SK-N-SH (cell line): Measurements from ENCODE around the gene GSE1. TPM values are rescaled to one million over a fixed set of nuclear protein-coding genes. Genes with fewer than 3 reads are reported as not detected.

Experiments
- CTCF ChIA-PET: fragments of 300-600, 350-600 bp; formaldehyde crosslinking; extraction: SDS; loops from one replicate; lab custom pipeline; 2021; lab: Yijun Ruan, JAX
- POLR2A ChIA-PET: fragments of 350-600 bp; sonication (Branson Sonifier 250); formaldehyde crosslinking; extraction: SDS; loops from one replicate; lab custom pipeline; 2020; ENCODE audit warnings: antibody characterized with exemption, inconsistent platforms; lab: Yijun Ruan, JAX
- DNase-seq: peaks from one replicate; pipeline ENCODE4 v3.0.0; 2012
- H2AFZ ChIP-seq: fragments of 200-600 bp; sonication (generic); 2 replicates; pipeline ENCODE4 v1.8.1; 2016; ENCODE audit warnings: antibody characterized with exemption, mild to moderate bottlenecking, low read depth
- H3F3A ChIP-seq: fragments of 200-600 bp; sonication (generic); replicated peaks from 2 replicates; pipeline ENCODE3; 2016; ENCODE audit warnings: antibody characterized with exemption, mild to moderate bottlenecking; ENCODE audit not compliant: insufficient read depth
- H3K27ac ChIP-seq, 2 experiments: fragments of 200-500 bp in 1 of 2; fragments of 200-600 bp in 1 of 2; sonication (Bioruptor generic) in 1 of 2; sonication (generic), shearing (Covaris generic) in 1 of 2; 2 replicates each; pipeline versions ENCODE4 v1.5.1 to v1.6.1; 2014 to 2016; ENCODE audit warnings: low read depth in 2 of 2, inconsistent platforms in 1 of 2, low read length in 1 of 2, mild to moderate bottlenecking in 1 of 2, mixed read lengths in 1 of 2
- H3K27me3 ChIP-seq: fragments of 200-600 bp; sonication (generic), shearing (Covaris generic); 2 replicates; pipeline ENCODE4 v1.6.1; 2016; ENCODE audit warnings: mixed run types; ENCODE audit not compliant: insufficient read depth
- H3K36me3 ChIP-seq, 2 experiments: fragments of 200-500 bp in 1 of 2; fragments of 200-600 bp in 1 of 2; sonication (Bioruptor generic) in 1 of 2; sonication (generic) in 1 of 2; replicated peaks in 1 of 2; 2 replicates each; pipeline versions ENCODE3 to v1.5.1; 2014 to 2016; ENCODE audit warnings: low read length in 1 of 2, mild to moderate bottlenecking in 1 of 2; ENCODE audit not compliant: insufficient read depth in 2 of 2, control insufficient read depth in 1 of 2
- H3K4me1 ChIP-seq, 2 experiments: fragments of 200-500 bp in 1 of 2; fragments of 200-600 bp in 1 of 2; sonication (Bioruptor generic) in 1 of 2; sonication (generic), shearing (Covaris generic) in 1 of 2; 2 replicates each; pipeline versions ENCODE4 v1.5.1 to v1.6.1; 2014 to 2016; ENCODE audit warnings: low read depth in 1 of 2, low read length in 1 of 2, mixed run types in 1 of 2; ENCODE audit not compliant: insufficient read depth in 2 of 2, control insufficient read depth in 1 of 2
- H3K4me2 ChIP-seq: fragments of 200-600 bp; sonication (generic), shearing (Covaris generic); 2 replicates; pipeline ENCODE4 v1.6.1; 2017; ENCODE audit warnings: mixed run types
- H3K4me3 ChIP-seq, 2 experiments: fragments of 200-500 bp in 1 of 2; fragments of 200-600 bp in 1 of 2; sonication (Bioruptor generic) in 1 of 2; sonication (generic), shearing (Covaris generic) in 1 of 2; 2 replicates each; pipeline versions ENCODE4 v1.5.1 to v1.8.1; 2014 to 2016; ENCODE audit warnings: low read depth in 2 of 2, inconsistent platforms in 1 of 2, low read length in 1 of 2, mild to moderate bottlenecking in 1 of 2, mixed read lengths in 1 of 2, moderate library complexity in 1 of 2
- H3K79me2 ChIP-seq: fragments of 200-600 bp; sonication (generic); 2 replicates; pipeline ENCODE4 v1.8.1; 2017; ENCODE audit warnings: mild to moderate bottlenecking; ENCODE audit not compliant: insufficient read depth
- H3K9ac ChIP-seq: fragments of 200-600 bp; sonication (generic); 2 replicates; pipeline ENCODE4 v1.6.1; 2017; ENCODE audit warnings: mixed run types
- H3K9me2 ChIP-seq: fragments of 200-600 bp; sonication (generic); 2 replicates; pipeline ENCODE4 v1.6.1; 2017; ENCODE audit warnings: mixed run types
- H3K9me3 ChIP-seq: fragments of 200-600 bp; sonication (generic); 2 replicates; pipeline ENCODE4 v1.6.1; 2017; ENCODE audit warnings: mixed run types, mild to moderate bottlenecking, moderate library complexity
- H4K20me1 ChIP-seq: fragments of 200-600 bp; sonication (generic); 2 replicates; pipeline ENCODE4 v1.6.1; 2017; ENCODE audit warnings: mild to moderate bottlenecking, mixed run types; ENCODE audit not compliant: insufficient read depth
- ELF1 ChIP-seq: IDR thresholded peaks from 2 replicates; pipeline ENCODE4 v1.4.0; 2012
- EP300 ChIP-seq, 2 experiments: IDR thresholded peaks; 2 replicates each; pipeline versions ENCODE4 v1.4.0 to v1.6.1; 2012; ENCODE audit warnings: borderline replicate concordance in 1 of 2, low read depth in 1 of 2, low read length in 1 of 2
- EZH2phosphoT487 ChIP-seq: fragments of 200-600 bp; sonication (generic); IDR thresholded peaks from 2 replicates; pipeline ENCODE4 v1.6.1; 2017; ENCODE audit warnings: low read depth, mixed run types, mild to moderate bottlenecking, antibody characterized with exemption, moderate library complexity, borderline replicate concordance
- FOSL2 ChIP-seq: IDR thresholded peaks from 2 replicates; pipeline ENCODE4 v1.4.0; 2012; ENCODE audit warnings: low read depth, mild to moderate bottlenecking, moderate library complexity, borderline replicate concordance
- GATA2 ChIP-seq: sonication (generic); formaldehyde crosslinking; IDR thresholded peaks from 2 replicates; pipeline ENCODE4 v1.5.0; 2020; ENCODE audit warnings: mild to moderate bottlenecking, missing genetic modification reagents
- JUND ChIP-seq: IDR thresholded peaks from 2 replicates; pipeline ENCODE4 v1.4.0; 2012
- MEF2A ChIP-seq: IDR thresholded peaks from 2 replicates; pipeline ENCODE4 v1.4.0; 2012; ENCODE audit warnings: low read depth, borderline replicate concordance
- NFIC ChIP-seq: IDR thresholded peaks from 2 replicates; pipeline ENCODE4 v1.4.0; 2012; ENCODE audit warnings: borderline replicate concordance
- POLR2AphosphoS5 ChIP-seq: IDR thresholded peaks from 2 replicates; pipeline ENCODE4 v1.6.1; 2012; ENCODE audit warnings: low read depth, low read length
- RFX5 ChIP-seq: IDR thresholded peaks from 2 replicates; pipeline ENCODE4 v1.6.1; 2012; ENCODE audit warnings: mild to moderate bottlenecking, improper control_type of control experiment, low read length
- SMC3 ChIP-seq: IDR thresholded peaks from 2 replicates; pipeline ENCODE4 v1.6.1; 2012; ENCODE audit warnings: low read depth, low read length, improper control_type of control experiment
- TAF1 ChIP-seq: IDR thresholded peaks from 2 replicates; pipeline ENCODE4 v1.6.1; 2012; ENCODE audit warnings: low read depth, mild to moderate bottlenecking, low read length, moderate library complexity, borderline replicate concordance
- WGBS: methylation state at CpG from one replicate; pipeline ENCODE4 v1.1.6; 2017; ENCODE audit warnings: low lambda C conversion rate; 5-methylcytosine and 5-hydroxymethylcytosine counted together
- polyA plus RNA-seq, 3 experiments: library from polyadenylated mRNA; depleted of rRNA; stranded (reverse); fragments of >200 nt; gene quantifications; 2 replicates each; pipeline ENCODE4 v1.2.3, GENCODE V29; 2012
- TF ChIP-seq, protein P1 (sequence below): fragments of 150-350 bp; IDR thresholded peaks from 2 replicates; pipeline ENCODE4 v1.6.1; 2016; ENCODE audit warnings: mild to moderate bottlenecking, low read depth, low read length
- TF ChIP-seq, protein P2 (sequence below): IDR thresholded peaks from 2 replicates; pipeline ENCODE4 v1.4.0; 2012; ENCODE audit warnings: low read depth, borderline replicate concordance
- TF ChIP-seq, protein P3 (sequence below): fragments of 200-600 bp; sonication (generic); IDR thresholded peaks from 2 replicates; pipeline ENCODE4 v1.6.1; 2017; ENCODE audit warnings: antibody characterized with exemption, mild to moderate bottlenecking, moderate library complexity
- TF ChIP-seq, protein P4 (sequence below): fragments of 150-350 bp; IDR thresholded peaks from 2 replicates; pipeline ENCODE4 v1.6.1; 2017; ENCODE audit warnings: antibody characterized with exemption, low read length, low read depth, borderline replicate concordance
- TF ChIP-seq, protein P5 (sequence below): IDR thresholded peaks from 2 replicates; pipeline ENCODE4 v1.4.0; 2012; ENCODE audit warnings: low read depth

Gene GSE1
- polyA plus RNA-seq, 1 of the 3 experiments (the other 2 are of a cell fraction) = 26.5 TPM

DNA sequence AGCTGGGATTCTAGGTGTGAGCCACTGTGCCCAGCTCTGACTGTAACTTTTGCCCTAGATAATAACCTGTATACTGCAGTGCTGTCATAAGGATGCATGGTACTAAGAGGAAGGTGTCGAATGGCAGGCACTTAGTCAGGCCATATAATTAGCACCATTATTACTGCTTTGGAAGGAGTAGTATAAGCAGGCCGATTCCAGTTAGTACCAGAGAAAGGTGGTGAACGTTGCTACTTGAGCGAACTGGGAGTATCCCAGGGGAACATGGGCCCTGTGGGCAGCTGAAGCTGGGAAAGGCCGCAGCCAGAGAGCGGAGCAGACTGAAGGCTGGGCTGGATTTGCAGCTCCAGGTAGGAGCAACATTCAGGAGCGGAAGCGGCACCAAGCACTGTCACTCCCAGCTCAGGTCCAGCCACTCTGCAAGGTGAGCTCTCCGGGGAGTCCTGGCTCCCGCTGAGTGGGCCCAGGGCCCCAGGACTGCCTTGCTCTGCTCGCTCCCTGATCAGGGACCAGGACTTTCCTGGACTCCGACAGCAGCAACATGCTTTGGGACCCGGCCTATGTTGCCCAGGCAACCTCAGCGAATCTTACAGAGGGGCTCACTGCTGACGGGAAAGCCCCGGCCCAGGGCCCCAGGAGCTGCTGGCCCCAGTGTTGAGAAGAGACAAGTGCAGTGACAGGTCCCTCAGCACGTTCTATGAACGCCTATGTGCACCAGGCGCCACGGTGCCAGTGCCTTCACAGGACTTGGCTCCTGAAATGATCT is 109.2 kb downstream of the GSE1 start:
- Histone ChIP-seq H3K9me2 (no peaks in the 10 kb centered on the region), H3K27me3 (no peaks in the 10 kb centered on the region), H2AFZ (no peak overlapping the region), H3K4me3 (no peak overlapping the region), H3K4me1 (peaks cover 0 to 15% of the 10 kb centered on the region in 2 experiments; a peak in 1 of 4 replicates), H3K9me3 (no peaks in the 10 kb centered on the region), H3K4me2 (no peak overlapping the region), H3K36me3 (no peaks in the 10 kb centered on the region), H3K79me2 (peaks cover 6% of the 10 kb centered on the region; the same call in 1 of the 2 replicates), H4K20me1 (peaks cover 22% of the 10 kb centered on the region), H3F3A (peaks cover 10% of the 10 kb centered on the region), H3K27ac (no peak overlapping the region), H3K9ac (no peak overlapping the region)
- no peak for TF ChIP-seq EP300 (IDR thresholded peaks at IDR 0.05; ENCODE audit: borderline replicate concordance in 1 of 2, low read depth in 1 of 2, low read length in 1 of 2)
- no peak for TF ChIP-seq NFIC
- TF ChIP-seq, protein P1, sequence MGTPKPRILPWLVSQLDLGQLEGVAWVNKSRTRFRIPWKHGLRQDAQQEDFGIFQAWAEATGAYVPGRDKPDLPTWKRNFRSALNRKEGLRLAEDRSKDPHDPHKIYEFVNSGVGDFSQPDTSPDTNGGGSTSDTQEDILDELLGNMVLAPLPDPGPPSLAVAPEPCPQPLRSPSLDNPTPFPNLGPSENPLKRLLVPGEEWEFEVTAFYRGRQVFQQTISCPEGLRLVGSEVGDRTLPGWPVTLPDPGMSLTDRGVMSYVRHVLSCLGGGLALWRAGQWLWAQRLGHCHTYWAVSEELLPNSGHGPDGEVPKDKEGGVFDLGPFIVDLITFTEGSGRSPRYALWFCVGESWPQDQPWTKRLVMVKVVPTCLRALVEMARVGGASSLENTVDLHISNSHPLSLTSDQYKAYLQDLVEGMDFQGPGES = no peak
- no peak for TF ChIP-seq POLR2AphosphoS5
- TF ChIP-seq, protein P2, sequence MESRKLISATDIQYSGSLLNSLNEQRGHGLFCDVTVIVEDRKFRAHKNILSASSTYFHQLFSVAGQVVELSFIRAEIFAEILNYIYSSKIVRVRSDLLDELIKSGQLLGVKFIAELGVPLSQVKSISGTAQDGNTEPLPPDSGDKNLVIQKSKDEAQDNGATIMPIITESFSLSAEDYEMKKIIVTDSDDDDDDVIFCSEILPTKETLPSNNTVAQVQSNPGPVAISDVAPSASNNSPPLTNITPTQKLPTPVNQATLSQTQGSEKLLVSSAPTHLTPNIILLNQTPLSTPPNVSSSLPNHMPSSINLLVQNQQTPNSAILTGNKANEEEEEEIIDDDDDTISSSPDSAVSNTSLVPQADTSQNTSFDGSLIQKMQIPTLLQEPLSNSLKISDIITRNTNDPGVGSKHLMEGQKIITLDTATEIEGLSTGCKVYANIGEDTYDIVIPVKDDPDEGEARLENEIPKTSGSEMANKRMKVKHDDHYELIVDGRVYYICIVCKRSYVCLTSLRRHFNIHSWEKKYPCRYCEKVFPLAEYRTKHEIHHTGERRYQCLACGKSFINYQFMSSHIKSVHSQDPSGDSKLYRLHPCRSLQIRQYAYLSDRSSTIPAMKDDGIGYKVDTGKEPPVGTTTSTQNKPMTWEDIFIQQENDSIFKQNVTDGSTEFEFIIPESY = no peak
- TF ChIP-seq, protein P3, sequence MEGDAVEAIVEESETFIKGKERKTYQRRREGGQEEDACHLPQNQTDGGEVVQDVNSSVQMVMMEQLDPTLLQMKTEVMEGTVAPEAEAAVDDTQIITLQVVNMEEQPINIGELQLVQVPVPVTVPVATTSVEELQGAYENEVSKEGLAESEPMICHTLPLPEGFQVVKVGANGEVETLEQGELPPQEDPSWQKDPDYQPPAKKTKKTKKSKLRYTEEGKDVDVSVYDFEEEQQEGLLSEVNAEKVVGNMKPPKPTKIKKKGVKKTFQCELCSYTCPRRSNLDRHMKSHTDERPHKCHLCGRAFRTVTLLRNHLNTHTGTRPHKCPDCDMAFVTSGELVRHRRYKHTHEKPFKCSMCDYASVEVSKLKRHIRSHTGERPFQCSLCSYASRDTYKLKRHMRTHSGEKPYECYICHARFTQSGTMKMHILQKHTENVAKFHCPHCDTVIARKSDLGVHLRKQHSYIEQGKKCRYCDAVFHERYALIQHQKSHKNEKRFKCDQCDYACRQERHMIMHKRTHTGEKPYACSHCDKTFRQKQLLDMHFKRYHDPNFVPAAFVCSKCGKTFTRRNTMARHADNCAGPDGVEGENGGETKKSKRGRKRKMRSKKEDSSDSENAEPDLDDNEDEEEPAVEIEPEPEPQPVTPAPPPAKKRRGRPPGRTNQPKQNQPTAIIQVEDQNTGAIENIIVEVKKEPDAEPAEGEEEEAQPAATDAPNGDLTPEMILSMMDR = no peak
- TF ChIP-seq GATA2 (CRISPR knock-in tag) = no peak
- no peak for TF ChIP-seq FOSL2
- TF ChIP-seq, protein P4, sequence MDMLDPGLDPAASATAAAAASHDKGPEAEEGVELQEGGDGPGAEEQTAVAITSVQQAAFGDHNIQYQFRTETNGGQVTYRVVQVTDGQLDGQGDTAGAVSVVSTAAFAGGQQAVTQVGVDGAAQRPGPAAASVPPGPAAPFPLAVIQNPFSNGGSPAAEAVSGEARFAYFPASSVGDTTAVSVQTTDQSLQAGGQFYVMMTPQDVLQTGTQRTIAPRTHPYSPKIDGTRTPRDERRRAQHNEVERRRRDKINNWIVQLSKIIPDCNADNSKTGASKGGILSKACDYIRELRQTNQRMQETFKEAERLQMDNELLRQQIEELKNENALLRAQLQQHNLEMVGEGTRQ = no peak
- TF ChIP-seq EZH2phosphoT487 = no peak
- no peak for TF ChIP-seq ELF1
- TF ChIP-seq TAF1 = no peak
- no peak for TF ChIP-seq RFX5
- TF ChIP-seq SMC3 = no peak
- TF ChIP-seq JUND = no peak
- TF ChIP-seq, protein P5, sequence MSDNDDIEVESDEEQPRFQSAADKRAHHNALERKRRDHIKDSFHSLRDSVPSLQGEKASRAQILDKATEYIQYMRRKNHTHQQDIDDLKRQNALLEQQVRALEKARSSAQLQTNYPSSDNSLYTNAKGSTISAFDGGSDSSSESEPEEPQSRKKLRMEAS = no peak
- TF ChIP-seq MEF2A = no peak
- 95% methylated on average over 12 of the region's 20 CpGs for WGBS
- DNase-seq = no peak
- CTCF ChIA-PET = interaction anchor here (1.1 to 1.2 kb wide), 3 partner anchors 47 to 69 kb away, joined by 3 to 4 read pairs (median 4); no protein-coding TSS in a partner anchor
- POLR2A ChIA-PET = no interaction called here
